Mesenteric fat pad (tissue), 1 donor: ENCODE measurements around the gene RING1. TPM values are rescaled to one million over a fixed set of nuclear protein-coding genes. Genes with fewer than 3 reads are reported as not detected.

Source experiments
- DNase-seq: peaks from one replicate; pipeline ENCODE4 v3.0.0-alpha.2; 2020; ENCODE audit warnings: low spot score
- total RNA-seq: library from RNA; stranded (reverse); fragmentation: NEBNext Ultra II Directional; extraction: Animal tissue kit (Norgen Biotek cat#: 25700); gene quantifications from one replicate; pipeline ENCODE4 v1.2.1, GENCODE V29; 2021
- donor health status: DM: yes; HTN: yes; CAD: no.

RING1 gene
- total RNA-seq, 1 donor from 2014 or later, result 32.6 TPM

DNA sequence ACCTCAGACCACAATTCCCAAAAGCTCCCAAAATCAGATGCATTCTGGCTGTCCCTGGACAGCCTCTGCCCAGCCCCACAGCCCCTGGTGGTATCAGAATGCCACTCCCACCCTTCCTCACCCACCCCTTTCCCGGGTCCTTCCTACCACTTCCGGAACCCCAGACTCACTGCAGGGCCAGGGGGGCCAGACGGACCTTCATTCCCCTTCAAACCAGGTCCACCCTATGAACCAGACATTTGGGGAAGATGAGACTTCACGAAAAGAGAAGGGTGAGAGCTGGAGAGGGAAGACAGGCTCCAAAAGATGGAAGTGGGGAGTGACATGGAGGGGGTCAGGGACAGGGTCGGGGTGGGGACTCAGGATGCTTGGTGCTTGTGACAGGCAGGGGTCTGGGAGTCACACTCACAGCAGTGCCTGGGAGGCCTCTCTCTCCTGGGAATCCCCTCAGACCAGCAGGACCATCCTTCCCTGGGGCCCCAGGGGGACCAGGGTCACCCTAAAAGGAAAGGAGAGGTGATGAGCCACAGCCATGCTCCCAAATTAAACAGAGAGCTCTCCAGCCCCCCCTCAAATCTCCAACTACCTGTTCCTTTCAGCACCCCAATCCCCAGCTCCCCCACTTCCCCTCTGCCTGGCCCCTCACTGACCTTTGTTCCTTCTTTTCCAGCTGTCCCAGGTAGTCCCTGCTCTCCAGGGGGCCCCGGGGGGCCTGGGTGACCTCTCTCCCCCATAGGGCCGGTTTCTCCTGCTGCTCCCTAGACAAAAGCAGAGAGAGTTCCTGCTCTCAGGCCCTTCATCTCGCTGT lies 36.2 kb upstream of the RING1 start:
- no peak for DNase-seq

DNA sequence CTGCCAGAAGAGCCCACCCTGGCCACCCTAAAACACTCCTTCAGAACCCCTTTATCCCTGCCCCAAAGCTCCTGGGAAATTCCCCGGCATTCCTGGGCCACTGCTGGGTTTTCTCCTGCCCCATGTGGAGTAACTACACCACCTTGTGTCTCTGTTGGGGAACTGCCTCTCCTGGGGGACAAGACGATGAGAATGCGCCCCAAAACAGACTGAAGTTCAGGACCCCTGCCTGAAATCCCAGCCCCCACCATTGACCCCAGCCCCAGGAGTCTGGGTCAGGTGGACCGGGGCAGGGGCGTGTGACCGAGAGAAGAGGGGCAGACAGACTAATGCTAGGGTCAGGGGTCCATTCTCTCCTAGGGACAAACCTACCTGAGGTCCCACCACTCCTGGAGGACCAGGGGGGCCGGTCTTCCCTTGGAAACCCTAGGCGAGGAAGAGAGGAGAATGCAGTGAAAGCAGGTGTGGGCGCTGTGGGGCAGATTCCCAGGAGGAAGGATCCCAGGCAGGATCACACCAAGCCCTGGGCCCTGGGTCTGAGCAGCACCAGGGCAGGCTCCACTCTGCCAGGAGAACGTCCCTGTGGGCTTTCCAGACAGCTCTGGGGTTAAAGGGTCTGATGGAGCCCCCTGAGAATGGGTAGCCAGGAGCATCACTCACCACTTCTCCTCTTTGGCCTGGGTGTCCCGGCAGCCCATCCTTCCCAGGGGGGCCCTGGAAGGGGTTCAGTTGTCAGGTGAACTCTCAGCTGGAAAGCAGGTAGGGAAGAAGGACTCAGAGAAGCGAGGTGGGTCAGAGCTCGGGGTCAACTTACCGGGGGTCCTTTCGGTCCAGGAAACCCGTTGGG lies 35.4 kb upstream of the RING1 start:
- no peak for DNase-seq

DNA sequence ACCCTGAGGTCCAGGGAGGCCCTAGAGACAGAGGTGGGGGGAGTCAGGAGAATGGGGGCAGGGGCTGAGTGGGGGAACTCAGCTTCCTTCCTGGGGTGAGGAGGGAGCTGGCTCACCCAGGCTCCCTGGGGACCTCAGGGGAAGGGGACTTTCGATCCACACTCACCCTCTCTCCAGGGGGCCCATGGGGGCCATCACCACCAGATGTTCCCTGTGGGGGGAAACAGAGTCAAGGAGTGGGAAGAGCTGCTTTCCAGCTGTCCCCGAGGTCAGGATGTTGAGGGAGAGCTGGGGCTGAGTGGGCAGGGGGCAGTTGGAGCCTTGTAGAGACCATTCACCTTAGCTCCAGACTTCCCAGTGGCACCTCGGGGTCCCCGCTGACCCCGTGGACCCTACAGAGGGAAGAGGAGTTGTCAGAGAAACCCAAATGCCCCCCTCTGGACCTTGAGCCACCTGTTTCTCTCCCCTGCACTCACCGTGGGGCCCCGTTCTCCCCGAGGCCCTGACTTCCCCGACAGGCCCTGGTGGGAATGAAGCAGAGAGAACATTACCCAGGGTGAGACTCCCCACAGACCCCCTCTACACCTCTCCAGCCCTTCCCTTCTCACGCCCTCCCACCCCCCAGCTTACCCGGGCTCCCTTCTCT lies 34.6 kb upstream of the RING1 start:
- DNase-seq, result no peak

DNA sequence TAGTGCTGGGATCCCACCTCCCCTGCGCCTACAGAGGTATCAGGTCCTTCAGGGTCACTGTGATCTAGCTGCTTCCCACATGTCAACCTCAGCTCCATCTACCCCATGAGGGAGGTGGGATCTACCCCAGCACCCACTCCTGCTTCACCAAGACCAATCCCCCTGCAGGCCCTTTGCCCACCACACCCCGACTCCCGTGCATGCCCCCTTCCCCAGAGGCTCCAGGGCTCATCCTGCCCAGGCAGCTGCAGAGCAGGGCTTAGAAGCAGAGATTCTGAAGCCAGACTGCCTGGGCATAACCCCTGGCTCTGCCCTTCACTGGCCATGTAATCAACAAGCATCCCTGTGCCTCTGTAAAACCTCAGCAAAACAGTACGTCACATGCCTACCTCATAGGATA lies 33.5 kb upstream of the RING1 start:
- no peak for DNase-seq

DNA sequence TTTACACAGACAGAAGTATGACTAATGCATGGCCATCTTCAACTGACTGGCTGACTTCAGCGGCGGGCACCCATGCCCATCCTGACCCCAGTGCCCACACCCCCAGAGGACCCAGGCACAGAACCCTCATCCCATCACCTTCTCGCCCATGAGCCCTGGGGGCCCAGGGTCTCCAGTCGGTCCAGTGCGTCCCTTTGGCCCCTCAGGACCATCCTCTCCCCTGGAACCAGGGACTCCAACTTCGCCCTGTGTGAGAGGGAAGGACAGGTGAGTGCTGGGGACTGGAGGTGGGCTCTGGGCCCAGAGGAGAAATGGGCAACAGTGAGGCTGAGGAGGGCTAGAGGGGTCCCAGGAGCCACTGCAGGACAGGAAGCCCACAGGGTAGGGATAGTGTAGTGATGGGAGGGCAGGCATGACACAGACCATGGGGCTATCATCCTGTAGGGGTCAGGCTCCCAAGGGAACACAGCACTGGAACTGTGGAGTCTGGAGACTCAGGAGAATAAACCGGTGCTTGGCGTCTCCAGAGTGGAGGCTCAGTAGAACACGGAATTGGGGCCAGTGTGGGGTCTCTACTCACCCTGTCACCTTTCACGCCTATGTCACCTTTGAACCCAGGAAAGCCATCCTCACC lies 32.7 kb upstream of the RING1 start:
- no peak for DNase-seq

DNA sequence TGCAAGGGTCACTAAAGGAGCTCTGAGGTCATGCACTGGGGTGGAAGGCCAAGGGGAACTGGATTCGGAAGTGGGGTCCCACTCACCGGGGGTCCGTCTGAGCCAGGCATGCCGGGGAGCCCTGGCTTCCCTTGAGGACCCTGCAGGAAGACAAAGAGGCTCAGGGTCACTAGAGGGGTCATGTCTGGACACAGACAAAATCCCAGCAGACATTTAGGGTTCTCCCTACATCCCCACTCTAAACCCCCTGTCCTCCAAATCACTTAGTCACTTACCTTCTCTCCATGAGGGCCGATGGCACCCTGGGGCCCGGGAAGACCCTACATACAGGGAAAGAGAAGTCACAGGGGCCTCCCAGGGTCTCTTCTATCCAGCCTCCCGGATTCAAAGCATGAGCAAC lies 31.4 kb upstream of the RING1 start:
- no peak for DNase-seq

DNA sequence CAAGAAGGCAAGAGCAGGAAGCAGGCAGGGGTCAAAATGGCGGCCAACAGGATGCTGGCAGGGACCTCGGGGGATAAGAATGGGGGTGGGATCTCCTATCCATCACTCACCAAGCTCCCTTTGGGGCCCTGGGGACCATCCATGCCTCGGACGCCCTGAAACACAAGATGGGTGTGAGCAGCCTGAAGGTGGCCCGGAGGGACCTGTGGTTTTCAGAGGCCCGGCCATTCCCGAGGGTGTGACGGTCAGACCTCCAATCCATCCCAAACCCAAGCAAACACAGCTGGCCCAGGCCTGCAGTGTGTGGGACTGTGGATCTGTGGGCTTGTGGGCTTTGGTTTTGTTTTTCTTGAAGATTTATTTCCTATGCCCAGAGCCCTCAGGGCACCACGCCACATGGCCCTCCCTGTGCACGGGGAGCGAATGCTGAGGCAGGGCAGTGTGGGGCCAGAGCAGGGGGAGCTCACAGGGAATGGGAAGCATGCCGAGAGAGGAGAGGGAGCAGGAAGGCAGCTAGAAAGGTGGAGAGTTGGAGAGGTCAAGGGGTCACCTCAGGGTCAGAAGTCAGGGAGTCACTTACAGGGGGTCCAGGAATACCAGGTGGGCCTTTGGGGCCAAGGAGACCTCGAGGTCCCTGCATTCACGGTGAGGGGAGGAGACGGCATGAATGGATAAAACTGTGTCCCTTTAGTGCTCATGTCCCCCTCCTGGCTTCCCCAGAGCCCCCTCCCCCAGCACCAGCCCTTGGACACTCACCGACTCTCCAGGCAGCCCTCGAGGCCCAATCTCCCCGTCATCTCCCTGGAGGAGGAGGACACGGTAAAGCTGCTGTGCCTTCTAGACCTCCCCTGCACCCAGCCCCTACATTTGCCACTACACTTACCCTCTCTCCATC lies 30.5 kb upstream of the RING1 start:
- no peak for DNase-seq

DNA sequence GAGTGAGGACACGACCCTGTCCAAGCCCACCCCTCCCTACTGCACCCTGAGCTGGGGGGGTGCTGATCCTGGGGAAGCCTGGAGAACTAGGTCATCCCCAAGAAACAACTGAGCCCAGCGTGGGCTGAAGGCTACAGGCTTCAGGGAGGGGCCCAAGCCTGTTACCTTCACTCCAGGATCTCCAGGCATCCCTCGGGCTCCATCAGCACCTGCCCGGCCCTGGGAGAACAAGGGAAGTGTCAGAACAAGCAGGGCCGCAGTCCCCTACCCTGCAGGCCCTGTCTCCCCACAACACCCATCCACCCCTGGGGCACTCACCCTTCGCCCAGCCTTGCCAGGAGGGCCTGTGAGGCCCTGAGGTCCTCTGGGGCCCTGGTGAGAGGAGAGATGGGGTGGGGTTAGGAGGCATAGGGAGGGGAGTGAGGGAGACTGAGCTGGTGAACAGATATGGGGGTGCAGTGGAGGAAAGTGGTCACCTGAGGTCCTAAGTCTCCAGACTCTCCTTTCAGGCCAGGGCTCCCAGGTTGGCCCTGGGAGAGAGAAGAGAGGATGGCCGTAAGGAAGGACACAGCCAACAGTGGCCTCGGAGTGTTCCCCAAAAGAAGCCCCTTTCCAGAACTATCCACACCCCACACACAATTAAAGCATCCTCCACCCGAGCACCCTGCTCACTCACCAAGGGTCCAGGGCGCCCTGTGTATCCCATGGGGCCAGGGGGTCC lies 29.4 kb upstream of the RING1 start:
- DNase-seq, result no peak

DNA sequence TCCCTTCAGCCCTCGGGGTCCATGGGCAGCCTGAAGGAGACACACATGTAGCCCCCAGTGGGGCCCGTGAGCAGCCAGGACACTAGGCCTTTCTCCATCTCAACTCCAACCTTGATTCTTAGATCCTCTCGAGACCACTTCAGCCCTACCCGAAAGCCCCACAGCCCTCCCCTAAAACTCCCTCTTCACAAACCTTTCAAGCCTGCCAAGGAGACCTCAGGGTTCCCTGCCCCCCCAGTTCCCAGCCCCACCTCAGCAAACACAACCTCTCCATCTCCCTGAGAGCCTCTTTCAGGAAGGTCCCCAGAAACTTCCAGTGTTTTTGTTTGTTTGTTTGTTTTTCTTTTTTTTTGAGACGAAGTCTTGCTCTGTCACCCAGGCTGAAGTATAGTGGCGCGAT lies 27.2 kb upstream of the RING1 start:
- no peak for DNase-seq

DNA sequence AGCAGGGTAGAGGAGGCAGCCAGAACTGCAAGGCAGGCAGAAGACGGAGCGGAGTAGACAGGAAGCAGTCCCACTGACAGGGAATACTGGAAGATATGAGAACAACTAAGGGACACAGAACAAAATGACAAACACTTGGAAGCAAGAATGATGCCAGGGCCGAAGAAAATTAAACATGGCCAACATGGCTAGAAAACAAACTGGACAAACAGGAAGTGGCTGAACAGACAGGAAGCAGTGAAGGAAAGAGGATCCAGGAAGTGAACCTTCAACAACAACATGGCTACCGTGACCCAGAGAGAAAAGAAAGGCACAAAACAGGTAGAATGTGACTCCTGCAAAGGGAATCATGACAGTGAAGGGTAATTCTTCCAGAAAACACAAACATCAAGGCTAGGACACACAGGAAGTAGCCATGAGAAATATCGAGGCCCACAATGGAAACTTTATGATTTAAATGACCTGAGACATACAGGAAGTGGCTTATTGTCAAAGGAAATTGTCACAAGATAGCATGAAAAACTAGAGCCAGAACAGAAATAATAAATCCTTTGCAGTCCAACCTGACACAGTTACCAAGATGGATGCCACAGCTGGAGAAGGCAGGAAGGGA lies 25.1 kb upstream of the RING1 start:
- DNase-seq, result no peak

DNA sequence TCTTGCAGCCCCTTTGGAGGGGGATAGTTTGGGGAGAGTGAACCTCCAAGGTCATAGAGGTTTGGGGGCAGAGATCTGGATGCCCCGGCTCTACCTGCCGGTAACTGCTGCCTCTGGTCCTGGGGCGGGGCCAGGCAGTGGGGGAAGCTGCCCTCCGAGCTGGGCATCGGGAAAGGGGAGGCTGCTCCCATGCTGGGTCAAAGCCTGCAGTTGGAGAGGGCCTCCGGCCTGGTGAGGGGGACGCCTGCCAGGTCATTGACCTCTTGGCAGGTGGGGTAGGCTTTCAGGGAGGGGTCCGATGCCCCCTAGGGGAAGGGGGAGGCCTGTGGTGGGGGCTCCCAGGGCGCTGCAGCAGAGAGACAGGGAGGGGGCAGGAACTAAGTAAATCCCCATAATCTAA lies 23.1 kb upstream of the RING1 start:
- DNase-seq, result no peak

DNA sequence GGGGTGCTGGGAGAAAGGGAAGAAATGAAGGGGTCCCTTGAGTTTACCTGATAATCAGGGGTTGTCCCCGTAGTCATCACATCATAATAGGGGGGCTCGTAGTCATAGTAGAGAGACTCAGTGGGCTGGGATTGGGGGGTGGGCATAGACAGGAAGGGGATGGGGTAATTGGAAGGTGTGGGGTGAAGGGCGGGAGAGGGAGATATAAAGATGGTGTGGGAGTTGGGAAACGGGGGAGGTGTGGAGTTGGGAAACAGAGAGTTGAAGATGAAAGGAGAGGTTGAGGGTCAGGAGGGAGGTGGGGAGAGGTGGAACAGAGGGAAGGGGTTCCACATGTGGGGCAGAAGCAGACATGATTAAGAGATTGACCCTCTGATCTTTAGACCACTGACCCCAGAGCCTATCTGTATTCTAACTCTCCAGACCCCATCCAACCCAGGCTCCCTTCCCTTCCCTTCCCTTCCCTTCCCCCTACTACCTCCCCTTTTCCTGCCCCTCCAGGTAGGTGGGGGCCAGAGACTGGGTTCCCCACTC lies 22.6 kb upstream of the RING1 start:
- DNase-seq, result no peak

DNA sequence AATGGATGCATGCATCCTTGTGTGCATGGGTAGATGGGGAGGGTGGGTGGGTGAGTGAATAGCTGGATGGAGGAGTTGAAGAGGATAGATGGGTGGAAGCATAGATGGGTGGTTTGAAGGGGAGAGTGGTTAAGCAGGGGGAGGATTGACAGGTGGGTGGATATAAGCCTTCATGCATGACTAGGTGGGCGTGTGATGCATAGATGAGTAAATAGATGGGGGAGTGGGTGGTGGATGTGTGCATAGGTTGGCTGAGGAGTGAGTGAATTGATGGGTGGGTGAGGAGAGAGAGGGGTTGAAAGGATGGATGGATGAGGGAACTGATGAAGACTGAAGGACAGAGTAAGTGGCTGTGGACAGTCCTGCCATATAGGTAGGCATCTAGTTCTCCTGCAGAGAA lies 20.5 kb upstream of the RING1 start:
- DNase-seq, result no peak

DNA sequence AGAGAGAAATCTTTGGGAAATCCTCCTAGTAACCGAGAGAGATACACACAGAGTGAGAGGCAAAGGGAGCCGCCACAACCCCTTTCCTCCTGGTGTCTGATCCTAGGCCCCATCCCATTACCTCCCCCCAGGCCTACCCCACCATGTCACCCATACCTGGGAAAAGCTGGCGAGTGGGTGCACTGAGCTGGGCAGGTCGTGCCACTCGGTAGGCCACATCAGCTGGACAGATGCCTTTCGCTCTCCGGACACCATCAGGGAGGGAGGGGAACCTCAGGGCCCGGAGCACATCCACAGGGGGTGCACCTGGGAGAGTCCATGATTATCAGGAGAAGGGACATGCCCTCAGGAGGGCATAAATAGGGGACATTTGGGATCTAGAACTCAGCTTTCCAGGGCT lies 19.1 kb upstream of the RING1 start:
- DNase-seq, result no peak

DNA sequence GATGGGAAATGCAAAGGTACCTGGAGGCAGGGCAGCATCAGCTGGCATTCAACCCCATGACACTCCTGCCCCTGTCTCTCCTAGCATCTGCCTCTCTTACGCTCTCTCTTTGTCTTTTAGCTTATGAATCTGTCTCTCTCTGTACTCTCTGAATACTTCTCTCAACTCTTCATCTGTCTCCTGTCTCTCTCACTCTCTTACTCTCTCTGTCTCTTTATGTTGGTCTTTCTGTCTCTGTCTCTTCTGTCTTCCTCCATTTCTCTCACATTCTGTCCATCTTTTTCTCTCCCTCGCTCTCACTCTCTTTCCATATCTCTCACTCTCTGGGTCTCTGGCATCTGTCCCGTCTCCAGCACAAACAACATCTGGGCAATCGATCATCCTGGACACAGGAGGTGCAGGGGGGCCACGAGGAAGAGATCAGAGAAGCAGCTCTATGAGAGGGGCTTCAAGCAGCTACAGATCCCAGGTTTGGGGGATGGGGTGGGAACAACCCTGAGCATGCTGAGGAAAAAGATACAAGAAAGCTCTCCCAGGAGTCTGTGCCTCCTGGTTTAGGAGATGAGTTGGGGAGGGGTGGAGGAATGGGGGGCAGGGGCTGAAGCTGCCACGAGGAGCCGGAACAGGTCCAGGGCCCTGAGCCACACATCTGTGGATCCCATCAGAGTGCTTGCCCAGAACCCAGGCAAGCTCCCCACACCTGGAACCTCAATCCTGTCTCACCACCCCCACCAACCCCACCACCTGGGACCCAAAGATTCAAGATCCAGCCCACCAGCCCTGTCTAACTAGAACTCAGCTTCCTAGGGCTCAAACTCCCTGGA lies 18.5 kb upstream of the RING1 start:
- DNase-seq, result no peak

DNA sequence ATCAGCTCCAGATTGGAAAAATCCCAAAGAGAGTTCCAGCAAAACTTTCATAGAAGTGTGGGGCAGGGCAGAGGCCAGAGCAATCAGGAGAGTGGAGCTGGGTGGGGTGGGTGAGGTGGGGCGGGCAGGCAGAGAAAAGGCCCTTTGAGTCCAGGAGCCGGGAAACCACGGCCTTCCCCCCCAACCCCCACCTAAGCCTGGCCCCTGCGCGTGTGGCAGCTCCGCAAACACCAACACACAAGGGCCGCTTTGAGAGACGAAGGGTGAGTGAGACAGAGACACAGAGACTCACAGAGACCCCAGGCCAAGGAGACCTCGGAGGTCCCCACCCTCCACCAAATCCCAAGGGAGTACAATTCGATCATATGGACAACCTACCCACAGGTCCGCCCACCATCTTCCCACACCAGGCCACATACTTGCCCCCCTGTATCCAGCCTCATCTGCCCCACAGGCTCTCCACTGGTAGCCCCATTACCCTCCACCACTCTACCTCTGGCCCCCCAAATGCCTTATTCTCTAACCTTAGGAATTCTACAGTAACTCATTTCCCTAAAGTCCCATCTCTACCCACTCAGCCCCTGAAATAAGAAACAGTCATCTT lies 17.7 kb upstream of the RING1 start:
- no peak for DNase-seq

DNA sequence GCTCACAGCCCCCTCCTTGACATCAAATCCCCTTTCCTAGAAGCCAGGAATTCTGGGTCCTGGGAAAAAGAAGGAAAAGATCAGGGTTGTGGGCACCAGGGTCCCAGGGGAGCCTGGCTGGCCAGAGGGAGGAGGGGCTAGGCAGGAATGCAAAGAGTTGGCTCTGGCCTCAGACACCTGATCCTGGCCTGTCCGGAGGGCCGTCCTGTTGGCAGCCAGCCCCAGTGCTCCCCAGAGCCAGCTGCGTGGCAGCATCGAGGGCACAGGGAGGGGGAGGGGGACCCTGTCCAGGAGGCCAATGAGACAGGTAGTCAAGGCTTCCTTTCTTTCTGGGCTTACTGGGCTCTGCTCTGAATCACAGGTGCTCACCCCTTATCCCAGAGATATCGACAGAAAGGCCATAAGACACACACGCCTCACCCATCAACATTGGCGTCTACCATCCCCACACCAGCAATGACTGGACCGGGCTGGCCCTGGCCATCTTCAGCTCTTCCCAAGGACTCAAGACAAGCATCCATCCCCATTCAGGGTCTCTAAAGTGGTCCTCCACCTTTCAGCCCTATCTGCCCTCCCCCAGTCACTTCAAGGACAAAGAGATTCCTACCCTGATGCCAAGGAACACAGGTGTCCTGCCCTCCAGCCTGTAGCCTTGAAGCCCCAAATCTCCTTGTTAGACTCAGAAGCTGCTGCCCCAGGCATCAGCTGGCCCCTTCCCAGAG lies 16.8 kb upstream of the RING1 start:
- no peak for DNase-seq
